ENCODE measurements around the gene DNAL4. TPM values are rescaled to one million over a fixed set of nuclear protein-coding genes. Genes with fewer than 3 reads are reported as not detected.

DNAL4 gene
- total RNA-seq, 2 donors from 2014 or later, result 24.8 to 29.8 TPM

GRCh38 chr22:38753948-38754750 is 39.8 kb downstream of the DNAL4 start:
- no peaks in the 10 kb centered on the region for H3K9me3 Mint-ChIP-seq
- Histone ChIP-seq H3K36me3 (ENCODE audit: control insufficient read depth, insufficient read depth, low read length) (peaks cover 25% of the 10 kb centered on the region), H3K27me3 (ENCODE audit: control insufficient read depth, insufficient read depth, low read length, poor library complexity, severe bottlenecking) (peaks cover 6% of the 10 kb centered on the region), H3K27ac (ENCODE audit: low read depth, low read length) (peak overlapping the region; percentile 87), H3K9me3 (ENCODE audit: control insufficient read depth, low read length) (no peaks in the 10 kb centered on the region), H3K4me3 (ENCODE audit: low read length) (peak overlapping the region; percentile 82), H3K9ac (ENCODE audit: extremely low read depth, low read length, poor library complexity, severe bottlenecking) (no peak overlapping the region), H3K4me1 (ENCODE audit: control insufficient read depth, insufficient read depth, low read length) (peaks cover 15% of the 10 kb centered on the region)
- WGBS, 2 experiments (ENCODE audit: insufficient coverage in 1 of 2, insufficient read length in 1 of 2), result 52 to 61% methylated on average over 5 to 12 of the region's 12 CpGs
- H3K27ac Mint-ChIP-seq, result no peak overlapping the region
- H3K4me3 Mint-ChIP-seq, result peak overlapping the region; percentile 60
- peaks cover 23% of the 10 kb centered on the region for H3K36me3 Mint-ChIP-seq (ENCODE audit: low read depth)
- H3K4me1 Mint-ChIP-seq, result peaks cover 24% of the 10 kb centered on the region
- peaks cover 16% of the 10 kb centered on the region for H3K27me3 Mint-ChIP-seq (ENCODE audit: insufficient read depth)
- no peak for TF ChIP-seq CTCF (conservative IDR thresholded peaks at IDR 0.05)
- DNase-seq, result peak; percentile 84

DNA sequence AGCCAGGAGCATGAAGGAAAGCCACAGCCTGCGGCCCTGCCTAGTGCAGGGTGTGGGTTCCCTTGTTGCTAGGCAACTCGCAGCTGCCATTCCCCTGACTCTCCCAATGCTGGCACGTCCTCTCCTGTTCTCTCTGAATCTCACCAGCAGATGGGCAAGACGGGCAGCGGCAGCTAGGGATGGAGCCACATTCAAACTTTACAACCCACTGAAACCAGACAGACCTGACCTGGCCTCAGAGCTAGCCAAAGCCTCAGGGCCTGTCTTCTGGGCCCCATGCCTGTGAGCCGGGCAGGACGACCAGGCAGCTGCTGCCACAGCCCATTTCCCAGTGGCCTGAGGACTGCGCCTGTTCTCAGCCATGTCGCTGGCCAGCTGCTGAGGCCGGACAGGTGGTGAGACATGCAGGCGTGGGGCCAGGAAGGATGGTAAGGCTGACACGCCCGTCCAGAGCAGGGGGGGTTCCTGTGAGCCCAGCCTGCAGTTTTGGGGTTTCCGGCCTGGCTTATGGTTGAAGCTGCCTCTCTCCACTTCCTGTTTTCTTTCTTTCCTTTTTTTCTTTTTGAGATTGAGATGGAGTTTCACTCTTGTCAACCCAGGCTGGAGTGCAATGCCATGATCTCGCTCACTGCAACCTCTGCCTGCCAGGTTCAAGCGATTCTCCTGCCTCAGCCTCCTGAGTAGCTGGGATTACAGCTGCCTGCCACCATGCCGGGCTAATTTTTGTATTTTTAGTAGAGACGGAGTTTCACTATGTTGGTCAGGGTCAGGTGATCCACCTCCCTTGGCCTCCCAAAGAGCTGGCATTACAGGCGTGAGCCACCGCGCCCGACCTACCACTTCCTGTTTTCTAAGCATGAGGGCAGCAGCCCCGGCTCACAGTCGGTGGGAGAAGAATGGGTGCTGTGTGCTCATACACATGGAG is 42.3 kb downstream of the DNAL4 start:
- Histone ChIP-seq H3K36me3 (ENCODE audit: control insufficient read depth, insufficient read depth, low read length) (peaks cover 31% of the 10 kb centered on the region), H3K4me3 (ENCODE audit: low read length) (no peak overlapping the region), H3K4me1 (ENCODE audit: control insufficient read depth, insufficient read depth, low read length) (peaks cover 9% of the 10 kb centered on the region), H3K27ac (ENCODE audit: low read depth, low read length) (no peak overlapping the region), H3K9ac (ENCODE audit: extremely low read depth, low read length, poor library complexity, severe bottlenecking) (no peak overlapping the region), H3K27me3 (ENCODE audit: control insufficient read depth, insufficient read depth, low read length, poor library complexity, severe bottlenecking) (peaks cover 2% of the 10 kb centered on the region), H3K9me3 (ENCODE audit: control insufficient read depth, low read length) (no peaks in the 10 kb centered on the region)
- peaks cover 29% of the 10 kb centered on the region for H3K36me3 Mint-ChIP-seq (ENCODE audit: low read depth)
- DNase-seq, result no peak
- peaks cover 2% of the 10 kb centered on the region for H3K27me3 Mint-ChIP-seq (ENCODE audit: insufficient read depth)
- H3K4me1 Mint-ChIP-seq, result peaks cover 19% of the 10 kb centered on the region
- 89 to 96% methylated on average over 20 to 24 of the region's 24 CpGs for WGBS, 2 experiments (ENCODE audit: insufficient coverage in 1 of 2, insufficient read length in 1 of 2)
- no peak for TF ChIP-seq CTCF (conservative IDR thresholded peaks at IDR 0.05)
- no peaks in the 10 kb centered on the region for H3K9me3 Mint-ChIP-seq
- H3K27ac Mint-ChIP-seq, result no peak overlapping the region
- H3K4me3 Mint-ChIP-seq, result no peak overlapping the region

DNA sequence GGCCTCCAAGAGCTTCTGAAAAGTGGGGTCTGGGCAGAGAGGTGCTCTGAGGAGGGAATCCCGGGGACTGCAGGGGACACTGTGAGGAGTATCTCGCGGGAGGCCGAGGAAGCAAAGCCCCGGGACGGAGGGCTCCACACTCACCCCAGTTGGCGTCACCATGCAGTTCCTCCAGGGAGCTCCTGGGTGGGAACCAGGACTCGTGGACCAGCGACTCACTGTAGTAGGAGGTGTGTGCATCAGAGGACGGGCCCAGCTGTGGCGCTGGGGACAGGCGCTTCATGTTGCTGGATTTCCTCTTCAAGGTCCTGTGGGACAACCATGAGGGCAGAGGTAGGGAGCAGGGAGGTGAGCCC is 42.9 kb downstream of the DNAL4 start:
- H3K4me1 Mint-ChIP-seq, result peaks cover 15% of the 10 kb centered on the region
- no peak overlapping the region for H3K9ac ChIP-seq (ENCODE audit: extremely low read depth, low read length, poor library complexity, severe bottlenecking)
- H3K27me3 ChIP-seq (ENCODE audit: control insufficient read depth, insufficient read depth, low read length, poor library complexity, severe bottlenecking), result no peaks in the 10 kb centered on the region
- H3K9me3 Mint-ChIP-seq, result no peaks in the 10 kb centered on the region
- peaks cover 8% of the 10 kb centered on the region for H3K4me1 ChIP-seq (ENCODE audit: control insufficient read depth, insufficient read depth, low read length)
- H3K9me3 ChIP-seq (ENCODE audit: control insufficient read depth, low read length), result no peaks in the 10 kb centered on the region
- TF ChIP-seq CTCF (conservative IDR thresholded peaks at IDR 0.05), result no peak
- no peak overlapping the region for H3K4me3 ChIP-seq (ENCODE audit: low read length)
- H3K27ac Mint-ChIP-seq, result no peak overlapping the region
- no peak for DNase-seq
- no peaks in the 10 kb centered on the region for H3K27me3 Mint-ChIP-seq (ENCODE audit: insufficient read depth)
- no peak overlapping the region for H3K27ac ChIP-seq (ENCODE audit: low read depth, low read length)
- peaks cover 36% of the 10 kb centered on the region for H3K36me3 ChIP-seq (ENCODE audit: control insufficient read depth, insufficient read depth, low read length)
- H3K36me3 Mint-ChIP-seq (ENCODE audit: low read depth), result peaks cover 30% of the 10 kb centered on the region
- no peak overlapping the region for H3K4me3 Mint-ChIP-seq
- WGBS, 2 experiments (ENCODE audit: insufficient coverage in 1 of 2, insufficient read length in 1 of 2), result 94% methylated on average over 6 to 12 of the region's 12 CpGs

Measured in endodermal cell (in vitro differentiated cells).